Type B pancreatic cell (in vitro differentiated cells): ENCODE results near the gene ADIPOQ. TPM values are rescaled to one million over a fixed set of nuclear protein-coding genes. Genes with fewer than 3 reads are reported as not detected.
"Not testable (repeated sequence)": the region's sequence is repeated elsewhere in the genome, so short reads cannot be mapped to it uniquely, and the experiment has no call there.

Experiments used
- DNase-seq: peaks from one replicate; pipeline ENCODE4 v3.0.0; 2021; ENCODE audit warnings: mixed read lengths; ENCODE audit not compliant: unreplicated experiment; ENCODE audit errors: extremely low spot score
- H3K27ac Mint-ChIP-seq: 2 replicates; pipeline ENCODE4 v1.8.0; 2021; ENCODE audit warnings: mild to moderate bottlenecking, mixed read lengths
- H3K27me3 Mint-ChIP-seq: 2 replicates; pipeline ENCODE4 v1.8.0; 2021; ENCODE audit warnings: mixed read lengths
- H3K36me3 Mint-ChIP-seq: 2 replicates; pipeline ENCODE4 v1.8.0; 2021; ENCODE audit warnings: mixed read lengths
- H3K4me1 Mint-ChIP-seq: one replicate; pipeline ENCODE4 v1.8.0; 2021; ENCODE audit warnings: mixed read lengths; ENCODE audit not compliant: unreplicated experiment
- H3K4me3 Mint-ChIP-seq: 2 replicates; pipeline ENCODE4 v1.8.0; 2021; ENCODE audit warnings: mild to moderate bottlenecking, mixed read lengths
- H3K9me3 Mint-ChIP-seq: 2 replicates; pipeline ENCODE4 v1.8.0; 2021; ENCODE audit warnings: mixed read lengths
- CTCF ChIP-seq: fragments of 200-600 bp; sonication (generic); conservative IDR thresholded peaks from 2 replicates; pipeline ENCODE4 v1.5.0; 2021; ENCODE audit warnings: antibody characterized with exemption, mild to moderate bottlenecking
- long read RNA-seq: library from polyadenylated mRNA; unstranded; transcript quantifications from one replicate; pipeline ENCODE4 v2.0.0, GENCODE V29; 2020
- total RNA-seq: library from RNA; stranded (reverse); gene quantifications from 2 replicates; pipeline ENCODE4 v1.2.1, GENCODE V29; 2021; ENCODE audit warnings: low replicate concordance

Gene ADIPOQ
- not detected in 2 replicates for total RNA-seq
- long read RNA-seq: 0 reads

- peaks cover 20% of the 10 kb centered on the region for H3K27me3 Mint-ChIP-seq
- H3K4me3 Mint-ChIP-seq: no peak within 1 kb of the TSS
- no peak for TF ChIP-seq CTCF
- H3K9me3 Mint-ChIP-seq: no peaks in the 10 kb centered on the region
- no peak for DNase-seq
- no peak within 1 kb of the TSS for H3K27ac Mint-ChIP-seq
- H3K4me1 Mint-ChIP-seq: no peaks in the 10 kb centered on the region
- H3K36me3 Mint-ChIP-seq: no peaks in the 10 kb centered on the region
These were observed at the start of gene ADIPOQ for GRCh38 chr3:186842426-186843038. Gene ADIPOQ (plus strand): TSS chr3:186842710. CDS start chr3:186853059, 10,349 bp downstream.

- H3K9me3 Mint-ChIP-seq: no peaks in the 10 kb centered on the region
These were observed 44.2 kb upstream of the ADIPOQ start for GRCh38 chr3:186798239-186798874.

GRCh38 chr3:186800285-186800684 lies 42.2 kb upstream of the ADIPOQ start:
- DNase-seq: no peak
- Mint-ChIP-seq H3K4me1 (peaks cover 4% of the 10 kb centered on the region), H3K9me3 (no peaks in the 10 kb centered on the region), H3K4me3 (no peak overlapping the region), H3K36me3 (peaks cover 18% of the 10 kb centered on the region), H3K27me3 (no peaks in the 10 kb centered on the region), H3K27ac (no peak overlapping the region)
- TF ChIP-seq CTCF: no peak

More at GRCh38 chr3:186798239-186798874, 44.2 kb upstream of the ADIPOQ start:
- Mint-ChIP-seq H3K4me3 (no peak overlapping the region), H3K36me3 (peaks cover 23% of the 10 kb centered on the region), H3K27ac (no peak overlapping the region), H3K27me3 (no peaks in the 10 kb centered on the region), H3K4me1 (no peaks in the 10 kb centered on the region)
- DNase-seq: no peak
- no peak for TF ChIP-seq CTCF

- no peak for TF ChIP-seq CTCF
- DNase-seq: no peak
- peaks cover 18% of the 10 kb centered on the region for H3K36me3 Mint-ChIP-seq
- H3K9me3 Mint-ChIP-seq: no peaks in the 10 kb centered on the region
- peak overlapping the region; percentile 19 for H3K4me3 Mint-ChIP-seq
- H3K4me1 Mint-ChIP-seq: peaks cover 10% of the 10 kb centered on the region
- no peak overlapping the region for H3K27ac Mint-ChIP-seq
- H3K27me3 Mint-ChIP-seq: no peaks in the 10 kb centered on the region
These were observed 39.8 kb upstream of the ADIPOQ start for GRCh38 chr3:186802701-186803100.

GRCh38 chr3:186803447-186803846 lies 39.1 kb upstream of the ADIPOQ start:
- not testable (repeated sequence) for H3K4me3 Mint-ChIP-seq, DNase-seq, H3K27ac Mint-ChIP-seq, H3K27me3 Mint-ChIP-seq, H3K9me3 Mint-ChIP-seq, H3K4me1 Mint-ChIP-seq
- peaks cover 16% of the 10 kb centered on the region for H3K36me3 Mint-ChIP-seq
